Measurements from ENCODE around the gene FCRL5. TPM values are rescaled to one million over a fixed set of nuclear protein-coding genes. Genes with fewer than 3 reads are reported as not detected.

The FCRL5 gene
- polyA plus RNA-seq, 2 of the 4 experiments (the other 2 are of a cell fraction), result not detected

- no peak overlapping the region for H3K27ac ChIP-seq
- TF ChIP-seq CBX2 (IDR thresholded peaks at IDR 0.05; ENCODE audit: borderline replicate concordance, low read depth), result no peak
- no peak for TF ChIP-seq JUN (IDR thresholded peaks at IDR 0.05)
- no peak for TF ChIP-seq HOXA7 (CRISPR knock-in tag; IDR thresholded peaks at IDR 0.05)
- no peak for TF ChIP-seq HOXB13 (CRISPR knock-in tag; IDR thresholded peaks at IDR 0.05; ENCODE audit: low read depth)
- no peak for TF ChIP-seq HEYL (CRISPR knock-in tag; IDR thresholded peaks at IDR 0.05)
- TF ChIP-seq PBX3 (IDR thresholded peaks at IDR 0.05), result no peak
- TF ChIP-seq ZC3H11A (IDR thresholded peaks at IDR 0.05), result no peak
- no peak for TF ChIP-seq MAZ (IDR thresholded peaks at IDR 0.05; ENCODE audit: borderline replicate concordance, low read depth, low read length)
- TF ChIP-seq HDAC2 (IDR thresholded peaks at IDR 0.05), result no peak
- TF ChIP-seq FOXS1 (CRISPR knock-in tag; IDR thresholded peaks at IDR 0.05), result no peak
- CTCF ChIA-PET, result interaction anchor here (0.8 to 1.4 kb wide), 2 partner anchors 9 to 392 kb away, joined by 3 read pairs; no protein-coding TSS in a partner anchor
- WGBS (ENCODE audit: missing lambda C conversion rate), result 27% methylated on average over 2 of the region's 2 CpGs
- no peak overlapping the region for H3K4me2 ChIP-seq
- no peak for FAIRE-seq
- no peak overlapping the region for H3K4me3 ChIP-seq
- no peaks in the 10 kb centered on the region for H3K4me1 ChIP-seq
- no peak for DNase-seq (ENCODE audit: low read depth in 1 of 2, low spot score in 1 of 2)
- no peak for ATAC-seq
- no peaks in the 10 kb centered on the region for H3K9me3 ChIP-seq
- POLR2A ChIA-PET, result no interaction called here
Observed at GRCh38 chr1:157575744-157576143, 23.4 kb upstream of the FCRL5 start.

- ChIA-PET POLR2A (no interaction called here), CTCF (interaction anchor here (1.4 kb wide), 1 partner anchor 9 kb away, joined by 3 read pairs; no protein-coding TSS in a partner anchor)
- no peaks in the 10 kb centered on the region for H3K4me1 ChIP-seq
- FAIRE-seq (no peak), ATAC-seq (no peak), DNase-seq (ENCODE audit: low read depth in 1 of 2, low spot score in 1 of 2) (no peak)
- H3K4me2 ChIP-seq, result no peak overlapping the region
- TF ChIP-seq MAFK (IDR thresholded peaks at IDR 0.05; ENCODE audit: partially characterized antibody) (no peak), ZC3H11A (IDR thresholded peaks at IDR 0.05) (no peak), EP300 (IDR thresholded peaks at IDR 0.05) (no peak), GATA3 (IDR thresholded peaks at IDR 0.05; ENCODE audit: borderline replicate concordance) (no peak), EHMT2 (IDR thresholded peaks at IDR 0.05; ENCODE audit: low read depth) (no peak), CHD2 (IDR thresholded peaks at IDR 0.05; ENCODE audit: low read length, partially characterized antibody) (no peak)
- H3K9me3 ChIP-seq, result no peaks in the 10 kb centered on the region
- 3% methylated on average over 1 of the region's 1 CpG for WGBS (ENCODE audit: missing lambda C conversion rate)
- H3K4me3 ChIP-seq, result no peak overlapping the region
- H3K27ac ChIP-seq, result no peak overlapping the region
Observed at GRCh38 chr1:157574836-157575235, 22.5 kb upstream of the FCRL5 start.

GRCh38 chr1:157566484-157567300 lies 14.4 kb upstream of the FCRL5 start:
- TF ChIP-seq ESRRA (IDR thresholded peaks at IDR 0.05; ENCODE audit: borderline replicate concordance, low read length) (no peak), ZSCAN20 (CRISPR knock-in tag; IDR thresholded peaks at IDR 0.05) (no peak)
- no peaks in the 10 kb centered on the region for H3K4me1 ChIP-seq
- no peak overlapping the region for H3K4me3 ChIP-seq
- no peak for DNase-seq (ENCODE audit: low read depth in 1 of 2, low spot score in 1 of 2)
- ATAC-seq, result no peak
- H3K4me2 ChIP-seq, result no peak overlapping the region
- ChIA-PET CTCF (interaction anchor here (0.7 to 6.8 kb wide), 2 partner anchors 13 to 425 kb away, joined by 3 to 43 read pairs; no protein-coding TSS in a partner anchor), POLR2A (no interaction called here)
- H3K9me3 ChIP-seq, result no peaks in the 10 kb centered on the region
- FAIRE-seq, result no peak
- 32% methylated on average over 14 of the region's 14 CpGs for WGBS (ENCODE audit: missing lambda C conversion rate)
- no peak overlapping the region for H3K27ac ChIP-seq

DNA sequence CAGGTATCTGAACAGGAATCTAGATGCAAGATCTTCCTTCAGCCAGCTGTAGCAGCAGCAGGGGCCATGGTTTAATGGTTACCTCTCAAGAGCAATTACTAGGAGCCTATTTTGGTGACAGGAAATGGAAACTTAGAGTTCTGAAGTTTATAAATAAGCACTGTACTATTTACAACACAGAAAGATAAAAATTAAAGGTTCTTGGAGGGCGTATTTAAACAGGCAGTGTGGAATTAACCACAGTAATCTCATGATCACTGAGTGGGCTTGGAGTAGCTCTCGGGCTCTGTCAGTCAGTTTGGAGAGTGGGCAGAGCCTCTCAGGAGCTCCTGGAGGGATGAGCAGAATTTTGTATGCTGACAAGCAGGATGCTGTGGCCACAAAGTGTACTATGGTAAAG lies 10.2 kb upstream of the FCRL5 start:
- Histone ChIP-seq H3K4me1 (no peaks in the 10 kb centered on the region), H3K9me3 (no peaks in the 10 kb centered on the region), H3K4me3 (no peak overlapping the region), H3K4me2 (no peak overlapping the region), H3K27ac (no peak overlapping the region)
- POLR2A ChIA-PET, result no interaction called here
- 0% methylated on average over 2 of the region's 2 CpGs for WGBS (ENCODE audit: missing lambda C conversion rate)
- FAIRE-seq (no peak), DNase-seq (ENCODE audit: low read depth in 1 of 2, low spot score in 1 of 2) (no peak), ATAC-seq (no peak)
- CTCF ChIA-PET, result interaction anchor here (1.7 kb wide), 1 partner anchor 16 kb away, joined by 5 read pairs; no protein-coding TSS in a partner anchor
- no peak for TF ChIP-seq RNF2 (IDR thresholded peaks at IDR 0.05; ENCODE audit: borderline replicate concordance, low read depth)
- TF ChIP-seq NFE2L2 (conservative IDR thresholded peaks at IDR 0.05; ENCODE audit: low read length), result no peak
- no peak for TF ChIP-seq KDM5A (IDR thresholded peaks at IDR 0.05)
- no peak for TF ChIP-seq CBX2 (IDR thresholded peaks at IDR 0.05; ENCODE audit: borderline replicate concordance, low read depth)
- no peak for TF ChIP-seq CHD4 (IDR thresholded peaks at IDR 0.05; ENCODE audit: borderline replicate concordance)
- TF ChIP-seq SMC3 (IDR thresholded peaks at IDR 0.05), result no peak
- no peak for TF ChIP-seq RAD21 (conservative IDR thresholded peaks at IDR 0.05 in 1 of 2, IDR thresholded peaks at IDR 0.05 in 1 of 2)
- TF ChIP-seq HEYL (CRISPR knock-in tag; IDR thresholded peaks at IDR 0.05), result no peak
- TF ChIP-seq USF2 (IDR thresholded peaks at IDR 0.05), result no peak
- no peak for TF ChIP-seq POLR2AphosphoS2 (conservative IDR thresholded peaks at IDR 0.05; ENCODE audit: low read length)
- no peak for TF ChIP-seq CEBPB (IDR thresholded peaks at IDR 0.05)
- TF ChIP-seq BHLHE40 (IDR thresholded peaks at IDR 0.05; ENCODE audit: low read depth, low read length), result no peak
- TF ChIP-seq TFCP2L1 (CRISPR knock-in tag; IDR thresholded peaks at IDR 0.05), result no peak
- TF ChIP-seq PHF8 (IDR thresholded peaks at IDR 0.05; ENCODE audit: borderline replicate concordance, low read depth), result no peak
- TF ChIP-seq, protein P1, sequence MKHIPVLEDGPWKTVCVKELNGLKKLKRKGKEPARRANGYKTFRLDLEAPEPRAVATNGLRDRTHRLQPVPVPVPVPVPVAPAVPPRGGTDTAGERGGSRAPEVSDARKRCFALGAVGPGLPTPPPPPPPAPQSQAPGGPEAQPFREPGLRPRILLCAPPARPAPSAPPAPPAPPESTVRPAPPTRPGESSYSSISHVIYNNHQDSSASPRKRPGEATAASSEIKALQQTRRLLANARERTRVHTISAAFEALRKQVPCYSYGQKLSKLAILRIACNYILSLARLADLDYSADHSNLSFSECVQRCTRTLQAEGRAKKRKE (CRISPR knock-in tag; IDR thresholded peaks at IDR 0.05; ENCODE audit: low read depth), result no peak
- no peak for TF ChIP-seq GATA3 (IDR thresholded peaks at IDR 0.05; ENCODE audit: borderline replicate concordance)
